Ishikawa (cell line): ENCODE measurements around the gene PLXNA2.

Experiments
- CEBPB ChIP-seq: IDR thresholded peaks from 2 replicates; pipeline ENCODE4 v1.6.1; 2012
- CREB1 ChIP-seq: IDR thresholded peaks from 2 replicates; pipeline ENCODE4 v1.6.1; 2012; ENCODE audit warnings: low read depth
- EGR1 ChIP-seq: IDR thresholded peaks from 2 replicates; pipeline ENCODE4 v1.6.1; 2012
- EP300 ChIP-seq: IDR thresholded peaks from 2 replicates; pipeline ENCODE4 v1.6.1; 2012; ENCODE audit warnings: borderline replicate concordance
- FOXM1 ChIP-seq: IDR thresholded peaks from 2 replicates; pipeline ENCODE4 v1.6.1; 2012; ENCODE audit warnings: low read depth, borderline replicate concordance
- NFIC ChIP-seq: IDR thresholded peaks from 2 replicates; pipeline ENCODE4 v1.6.1; 2012
- RAD21 ChIP-seq: IDR thresholded peaks from 2 replicates; pipeline ENCODE4 v1.6.1; 2012; ENCODE audit warnings: low read depth
- TAF1 ChIP-seq: IDR thresholded peaks from 2 replicates; pipeline ENCODE4 v1.6.1; 2012; ENCODE audit warnings: low read depth, mild to moderate bottlenecking
- TCF12 ChIP-seq: IDR thresholded peaks from 2 replicates; pipeline ENCODE4 v1.6.1; 2012; ENCODE audit warnings: low read depth
- TEAD4 ChIP-seq: IDR thresholded peaks from 2 replicates; pipeline ENCODE4 v1.6.1; 2012
- YY1 ChIP-seq: IDR thresholded peaks from 2 replicates; pipeline ENCODE4 v1.6.1; 2012; ENCODE audit warnings: low read depth
- ZBTB7A ChIP-seq: IDR thresholded peaks from 2 replicates; pipeline ENCODE4 v1.6.1; 2012; ENCODE audit warnings: low read depth
- TF ChIP-seq, protein P1 (sequence below): IDR thresholded peaks from 2 replicates; pipeline ENCODE4 v1.6.1; 2012
- TF ChIP-seq, protein P2 (sequence below): IDR thresholded peaks from 2 replicates; pipeline ENCODE4 v1.6.1; 2012; ENCODE audit warnings: low read depth, mild to moderate bottlenecking
- TF ChIP-seq, protein P3 (sequence below): IDR thresholded peaks from 2 replicates; pipeline ENCODE4 v1.6.1; 2012

The PLXNA2 gene

DNA sequence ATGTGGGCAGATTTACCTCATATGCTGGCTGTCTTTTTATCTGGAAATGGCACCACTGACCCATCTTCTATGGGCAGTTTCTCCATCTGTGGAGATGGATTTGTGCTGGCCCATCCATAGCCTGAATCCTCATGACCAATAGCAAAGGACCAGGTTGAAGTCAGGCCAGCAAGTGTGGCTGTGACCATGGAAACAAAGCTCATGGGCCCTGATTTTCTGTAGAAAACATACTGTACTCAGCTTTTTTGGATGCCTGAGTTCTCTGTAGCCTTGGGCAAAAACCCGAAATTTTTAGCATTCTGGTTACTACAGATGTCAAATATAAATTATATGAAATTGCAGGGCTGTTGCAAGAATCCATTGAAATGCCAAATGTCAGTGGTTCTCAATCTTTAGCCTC lies 155.0 kb downstream of the PLXNA2 start:
- no peak for TF ChIP-seq EGR1
- no peak for TF ChIP-seq YY1

- TF ChIP-seq TAF1, result no peak
- no peak for TF ChIP-seq YY1
- TF ChIP-seq TCF12, result no peak
- TF ChIP-seq, protein P1, sequence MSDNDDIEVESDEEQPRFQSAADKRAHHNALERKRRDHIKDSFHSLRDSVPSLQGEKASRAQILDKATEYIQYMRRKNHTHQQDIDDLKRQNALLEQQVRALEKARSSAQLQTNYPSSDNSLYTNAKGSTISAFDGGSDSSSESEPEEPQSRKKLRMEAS, result no peak
- TF ChIP-seq NFIC, result no peak
- TF ChIP-seq FOXM1, result no peak
- no peak for TF ChIP-seq CREB1
- no peak for TF ChIP-seq EP300
- no peak for TF ChIP-seq ZBTB7A
- TF ChIP-seq CEBPB, result no peak
Observed at GRCh38 chr1:208088319-208088718, 155.9 kb downstream of the PLXNA2 start.

- TF ChIP-seq, protein P2, sequence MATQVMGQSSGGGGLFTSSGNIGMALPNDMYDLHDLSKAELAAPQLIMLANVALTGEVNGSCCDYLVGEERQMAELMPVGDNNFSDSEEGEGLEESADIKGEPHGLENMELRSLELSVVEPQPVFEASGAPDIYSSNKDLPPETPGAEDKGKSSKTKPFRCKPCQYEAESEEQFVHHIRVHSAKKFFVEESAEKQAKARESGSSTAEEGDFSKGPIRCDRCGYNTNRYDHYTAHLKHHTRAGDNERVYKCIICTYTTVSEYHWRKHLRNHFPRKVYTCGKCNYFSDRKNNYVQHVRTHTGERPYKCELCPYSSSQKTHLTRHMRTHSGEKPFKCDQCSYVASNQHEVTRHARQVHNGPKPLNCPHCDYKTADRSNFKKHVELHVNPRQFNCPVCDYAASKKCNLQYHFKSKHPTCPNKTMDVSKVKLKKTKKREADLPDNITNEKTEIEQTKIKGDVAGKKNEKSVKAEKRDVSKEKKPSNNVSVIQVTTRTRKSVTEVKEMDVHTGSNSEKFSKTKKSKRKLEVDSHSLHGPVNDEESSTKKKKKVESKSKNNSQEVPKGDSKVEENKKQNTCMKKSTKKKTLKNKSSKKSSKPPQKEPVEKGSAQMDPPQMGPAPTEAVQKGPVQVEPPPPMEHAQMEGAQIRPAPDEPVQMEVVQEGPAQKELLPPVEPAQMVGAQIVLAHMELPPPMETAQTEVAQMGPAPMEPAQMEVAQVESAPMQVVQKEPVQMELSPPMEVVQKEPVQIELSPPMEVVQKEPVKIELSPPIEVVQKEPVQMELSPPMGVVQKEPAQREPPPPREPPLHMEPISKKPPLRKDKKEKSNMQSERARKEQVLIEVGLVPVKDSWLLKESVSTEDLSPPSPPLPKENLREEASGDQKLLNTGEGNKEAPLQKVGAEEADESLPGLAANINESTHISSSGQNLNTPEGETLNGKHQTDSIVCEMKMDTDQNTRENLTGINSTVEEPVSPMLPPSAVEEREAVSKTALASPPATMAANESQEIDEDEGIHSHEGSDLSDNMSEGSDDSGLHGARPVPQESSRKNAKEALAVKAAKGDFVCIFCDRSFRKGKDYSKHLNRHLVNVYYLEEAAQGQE, result no peak
- TF ChIP-seq RAD21 (no peak), YY1 (no peak), NFIC (no peak), TCF12 (no peak), CREB1 (no peak), EGR1 (no peak), CEBPB (no peak), TEAD4 (no peak), EP300 (no peak), TAF1 (no peak)
- TF ChIP-seq, protein P3, sequence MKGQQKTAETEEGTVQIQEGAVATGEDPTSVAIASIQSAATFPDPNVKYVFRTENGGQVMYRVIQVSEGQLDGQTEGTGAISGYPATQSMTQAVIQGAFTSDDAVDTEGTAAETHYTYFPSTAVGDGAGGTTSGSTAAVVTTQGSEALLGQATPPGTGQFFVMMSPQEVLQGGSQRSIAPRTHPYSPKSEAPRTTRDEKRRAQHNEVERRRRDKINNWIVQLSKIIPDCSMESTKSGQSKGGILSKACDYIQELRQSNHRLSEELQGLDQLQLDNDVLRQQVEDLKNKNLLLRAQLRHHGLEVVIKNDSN, result no peak
- TF ChIP-seq, protein P1, result no peak
Observed at GRCh38 chr1:208085655-208086515, 158.3 kb downstream of the PLXNA2 start.

GRCh38 chr1:208084764-208085163 lies 159.4 kb downstream of the PLXNA2 start:
- no peak for TF ChIP-seq NFIC
- no peak for TF ChIP-seq CEBPB
- no peak for TF ChIP-seq TAF1
- TF ChIP-seq, protein P1, result no peak
- TF ChIP-seq, protein P2, result no peak
- TF ChIP-seq, protein P3, result no peak
- no peak for TF ChIP-seq FOXM1
- TF ChIP-seq RAD21, result no peak
- no peak for TF ChIP-seq EGR1
- no peak for TF ChIP-seq YY1

- TF ChIP-seq CREB1, result no peak
- TF ChIP-seq RAD21, result no peak
- TF ChIP-seq, protein P1, result no peak
- no peak for TF ChIP-seq EP300
- TF ChIP-seq TCF12, result no peak
- TF ChIP-seq, protein P2, result no peak
- no peak for TF ChIP-seq TAF1
- no peak for TF ChIP-seq FOXM1
- TF ChIP-seq EGR1, result no peak
- TF ChIP-seq TEAD4, result no peak
- no peak for TF ChIP-seq YY1
- no peak for TF ChIP-seq CEBPB
- TF ChIP-seq ZBTB7A, result no peak
- TF ChIP-seq, protein P3, result no peak
- no peak for TF ChIP-seq NFIC
Observed at GRCh38 chr1:208084220-208084619, 160.0 kb downstream of the PLXNA2 start.
